Ramos (cell line): Measurements from ENCODE around the gene COL16A1.
"Not testable (repeated sequence)": the region's sequence is repeated elsewhere in the genome, so short reads cannot be mapped to it uniquely, and the experiment has no call there.

ENCODE experiments used
- in situ Hi-C: fragments of 300-500 bp; cut with MboI; formaldehyde crosslinking; loops from one replicate; pipeline ENCODE4 v1.14.3; 2022; ENCODE audit warnings: low sequenced_read_pairs; ENCODE audit not compliant: unreplicated experiment

COL16A1 gene

GRCh38 chr1:31707711-31708110 lies 3.9 kb upstream of the COL16A1 start:
- in situ Hi-C loops = no loop called here

GRCh38 chr1:31707059-31707600 lies 3.3 kb upstream of the COL16A1 start:
- in situ Hi-C loops = not testable (repeated sequence)

GRCh38 chr1:31706384-31707058 lies 2.7 kb upstream of the COL16A1 start:
- in situ Hi-C loops = no loop called here

DNA sequence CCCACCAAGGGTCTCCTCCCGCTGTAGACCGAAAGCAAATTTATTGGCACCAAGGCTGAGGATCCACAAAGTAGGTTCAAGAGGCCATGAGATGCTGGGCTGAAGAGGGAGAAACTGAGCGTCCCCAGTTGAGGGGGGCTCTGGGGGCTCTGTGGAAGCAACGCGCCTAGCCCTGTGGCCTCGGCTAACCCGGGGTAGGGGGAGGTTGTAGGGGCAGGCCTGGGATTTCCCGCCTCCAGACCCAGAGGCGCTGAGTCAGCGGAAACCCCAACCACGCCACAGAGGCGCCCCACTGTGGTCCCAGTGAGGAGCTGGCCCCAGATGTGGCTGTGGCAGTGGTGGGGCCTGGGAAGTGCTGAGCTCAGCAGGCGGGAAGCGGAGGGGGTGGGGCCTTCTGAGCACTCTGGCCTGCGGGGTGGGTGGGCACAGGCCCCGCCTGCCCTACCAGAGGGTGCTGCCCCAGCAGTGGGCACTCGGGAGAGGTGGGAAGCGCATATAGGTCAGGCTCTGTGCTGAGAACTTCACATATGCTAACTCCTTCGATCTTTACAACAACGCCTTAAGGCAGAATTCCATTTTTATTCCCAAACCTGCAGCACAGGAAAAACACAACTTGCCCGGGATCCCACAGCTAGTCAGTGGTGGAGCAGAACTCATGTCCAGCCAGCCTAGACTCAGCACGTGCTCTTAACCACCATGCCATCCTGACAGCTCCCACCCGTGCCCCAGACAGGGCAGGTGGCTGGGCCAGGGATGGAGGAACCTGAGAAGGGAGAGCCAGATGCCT lies 1.5 kb upstream of the COL16A1 start:
- in situ Hi-C loops = no loop called here

GRCh38 chr1:31704271-31705079 lies 658 bp upstream of the COL16A1 start:
- in situ Hi-C loops = no loop called here

- in situ Hi-C loops = no loop called here
Measured at GRCh38 chr1:31702836-31703404, 897 bp downstream of the COL16A1 start.

DNA sequence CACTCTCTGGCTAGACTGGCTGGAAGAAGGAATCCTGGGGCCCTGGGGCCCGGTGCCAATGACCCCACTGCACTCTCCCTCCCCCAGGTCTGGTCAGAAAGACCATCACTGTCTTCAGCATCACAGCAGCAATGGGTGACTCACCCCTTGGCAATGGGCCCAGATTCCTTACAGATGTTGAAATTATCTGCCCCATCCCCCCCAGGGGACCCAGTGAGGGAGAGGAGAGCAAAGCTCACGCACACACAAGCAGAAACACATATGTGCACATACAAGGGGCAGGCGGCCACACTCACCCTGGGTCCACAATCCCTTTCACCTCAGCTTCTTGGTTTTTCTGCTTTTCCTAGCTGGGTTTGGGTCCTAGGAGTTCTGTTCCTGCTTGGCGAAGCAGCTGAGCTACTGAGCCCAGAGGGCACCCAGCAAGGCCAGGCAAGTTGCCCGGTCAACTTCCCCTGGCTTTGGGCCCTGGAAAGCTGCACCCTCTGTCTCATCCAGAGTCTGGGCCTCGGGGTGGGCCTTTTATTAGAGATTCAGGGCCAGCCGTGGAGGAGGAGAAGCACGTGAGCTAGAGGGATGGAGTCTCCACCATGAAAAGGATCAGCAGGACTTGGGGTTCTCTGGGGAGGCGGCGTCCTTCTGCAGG lies 2.6 kb downstream of the COL16A1 start:
- in situ Hi-C loops = no loop called here

DNA sequence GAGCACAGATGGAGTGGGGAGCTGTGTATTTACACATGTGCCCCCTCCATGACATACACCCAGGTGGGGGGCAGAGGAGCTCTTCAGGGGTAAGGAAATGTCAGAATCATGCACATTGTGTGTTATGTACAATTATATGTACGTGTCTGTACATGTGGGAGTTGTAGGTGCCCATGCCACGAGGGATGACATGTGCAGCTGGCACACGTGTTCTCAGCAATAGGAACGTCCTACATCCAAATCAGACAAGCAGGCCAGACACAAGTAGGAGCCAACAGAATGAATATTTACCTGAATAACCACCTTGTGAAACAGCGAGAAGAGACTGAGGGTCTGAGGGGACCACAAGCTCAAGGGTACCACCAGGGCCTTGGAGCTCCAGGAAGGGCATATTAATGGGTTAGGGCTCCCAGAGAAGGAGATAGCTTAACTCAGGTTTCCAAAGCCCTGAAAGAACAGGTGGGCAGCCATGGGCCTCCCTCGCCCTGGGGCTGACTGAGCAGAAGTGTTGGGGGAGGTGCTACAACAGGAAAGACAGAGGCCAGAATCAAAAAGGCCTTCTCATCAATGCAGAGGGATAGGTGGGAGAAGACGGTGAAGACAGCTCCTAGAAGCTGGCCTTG lies 3.2 kb downstream of the COL16A1 start:
- in situ Hi-C loops = no loop called here

GRCh38 chr1:31699341-31699891 lies 4.4 kb downstream of the COL16A1 start:
- in situ Hi-C loops = no loop called here

GRCh38 chr1:31697369-31697984 lies 6.3 kb downstream of the COL16A1 start:
- in situ Hi-C loops = no loop called here

GRCh38 chr1:31696242-31696641 lies 7.6 kb downstream of the COL16A1 start:
- in situ Hi-C loops = no loop called here

GRCh38 chr1:31695327-31695726 lies 8.5 kb downstream of the COL16A1 start:
- in situ Hi-C loops = no loop called here

GRCh38 chr1:31694964-31695313 lies 8.9 kb downstream of the COL16A1 start:
- in situ Hi-C loops = no loop called here

DNA sequence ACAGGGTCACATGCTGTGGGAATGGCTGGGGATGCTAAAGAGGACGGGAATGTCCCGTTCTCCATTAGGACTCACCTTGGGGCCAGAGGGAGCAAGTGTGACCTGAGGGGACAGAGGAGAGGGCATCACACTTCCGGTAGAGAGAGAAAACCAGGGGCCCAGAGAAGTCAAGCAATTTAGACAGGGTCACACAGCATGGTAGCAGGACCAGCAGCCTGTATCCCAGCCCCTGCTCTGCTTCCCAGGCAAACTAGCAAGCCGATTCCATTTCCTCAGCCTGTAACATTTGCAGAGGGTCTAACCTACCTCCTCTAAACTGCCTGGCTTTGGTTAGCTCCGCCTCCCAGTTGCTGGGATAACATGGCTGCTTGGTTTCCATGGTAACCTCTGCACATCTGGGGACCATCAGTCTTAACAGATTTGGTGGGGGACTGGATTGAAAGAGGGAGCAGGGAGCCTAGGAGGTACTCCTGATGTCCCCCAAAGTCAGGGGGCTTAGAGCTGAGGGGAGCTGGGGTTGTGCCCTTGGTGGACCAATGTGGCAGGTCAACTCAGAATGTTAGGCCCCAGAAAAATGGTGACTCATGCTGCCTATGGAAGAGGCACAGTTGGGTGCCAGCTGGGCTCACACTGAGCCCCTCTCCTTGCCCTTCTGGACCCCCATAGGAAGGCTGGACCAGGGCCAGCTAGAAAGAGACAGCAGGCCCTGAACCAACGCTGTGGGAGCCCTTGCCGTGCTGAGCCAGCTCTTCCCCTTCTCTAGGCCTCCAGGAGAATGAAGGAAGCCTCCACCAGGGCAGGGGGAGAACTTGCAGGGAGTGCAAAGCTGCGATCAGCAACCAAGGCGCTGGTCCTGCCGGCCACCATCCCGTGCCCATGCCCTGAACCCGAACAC lies 9.5 kb downstream of the COL16A1 start:
- in situ Hi-C loops = no loop called here

DNA sequence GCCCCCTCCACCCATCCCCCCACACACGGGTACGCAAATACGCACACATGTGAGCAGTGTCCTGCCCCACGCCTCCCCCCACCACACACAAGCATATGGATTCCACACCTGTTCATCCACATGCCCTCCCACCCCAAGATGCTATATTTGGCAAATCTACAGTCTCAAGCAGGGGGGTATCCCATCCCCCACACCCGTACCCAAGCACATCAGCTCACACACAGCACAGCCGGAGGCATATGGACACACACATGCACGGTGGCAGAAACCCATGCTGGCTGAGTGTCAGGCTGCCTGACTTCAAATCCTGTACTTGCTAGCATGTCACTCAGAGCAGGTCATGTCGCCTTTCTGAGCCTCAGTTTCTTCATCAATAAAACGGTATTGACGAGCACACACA lies 10.6 kb downstream of the COL16A1 start:
- in situ Hi-C loops = no loop called here

DNA sequence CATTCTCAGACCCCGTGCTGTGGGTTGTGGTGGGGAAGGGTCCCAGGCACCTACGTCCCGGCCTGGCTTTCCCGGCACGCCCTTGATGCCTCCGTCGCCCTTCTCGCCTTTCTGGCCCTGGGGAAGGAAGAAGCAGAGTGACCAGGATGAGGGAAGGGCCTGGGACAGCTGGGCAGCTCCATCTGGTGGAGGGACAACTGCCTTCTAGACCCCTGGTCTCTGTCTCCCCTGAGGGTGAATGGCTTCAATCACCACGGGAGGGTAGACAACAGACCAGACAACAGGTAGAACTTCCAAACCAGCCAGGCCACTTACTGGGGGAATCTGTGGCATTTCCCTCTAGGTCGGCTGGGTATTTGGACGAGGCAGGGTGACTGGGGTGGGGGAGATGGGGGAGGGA lies 11.9 kb downstream of the COL16A1 start:
- in situ Hi-C loops = no loop called here

DNA sequence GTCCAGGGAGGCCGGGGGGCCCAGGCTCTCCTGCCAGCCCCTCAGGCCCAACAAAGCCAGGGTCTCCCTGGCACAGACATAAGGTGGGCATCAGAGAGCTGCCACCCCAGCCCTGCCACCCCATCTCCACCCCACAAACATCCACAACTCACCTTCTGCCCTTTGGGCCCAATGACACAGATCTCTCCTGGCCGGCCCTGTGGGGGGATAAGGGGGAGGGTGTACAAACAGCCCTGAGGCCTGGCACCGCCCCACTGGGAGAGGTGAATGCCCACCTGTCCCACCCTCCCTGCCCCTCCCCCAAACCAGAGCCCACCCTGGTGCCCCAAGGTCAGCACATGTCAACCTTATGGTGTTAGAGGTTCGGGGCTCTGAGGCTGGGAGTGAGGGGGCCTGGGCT lies 12.4 kb downstream of the COL16A1 start:
- in situ Hi-C loops = no loop called here

GRCh38 chr1:31690921-31691320 lies 12.9 kb downstream of the COL16A1 start:
- in situ Hi-C loops = no loop called here
